Measurements from ENCODE around the gene BMF.
"Not testable (repeated sequence)": the region's sequence is repeated elsewhere in the genome, so short reads cannot be mapped to it uniquely, and the experiment has no call there.

The BMF gene

GRCh38 chr15:40079456-40079855 lies 29.2 kb downstream of the BMF start:
- no peak overlapping the region for H3K27ac ChIP-seq (ENCODE audit: low read depth, low read length)
- no peak overlapping the region for H3K9ac ChIP-seq (ENCODE audit: low read length in 5 of 5)
- no peaks in the 10 kb centered on the region for H3K36me3 ChIP-seq (ENCODE audit: control insufficient read depth in 5 of 5, insufficient read depth in 5 of 5, low read length in 5 of 5)
- H3K27me3 ChIP-seq (ENCODE audit: control insufficient read depth in 5 of 5, insufficient read depth in 4 of 5, low read length in 5 of 5), result no peaks in the 10 kb centered on the region
- peaks cover 9 to 44% (median 36%) of the 10 kb centered on the region in 5 donors for H3K4me1 ChIP-seq (ENCODE audit: control insufficient read depth in 5 of 5, insufficient read depth in 5 of 5, low read length in 5 of 5)
- no peaks in the 10 kb centered on the region for H3K9me3 ChIP-seq (ENCODE audit: control insufficient read depth in 5 of 5, low read length in 5 of 5)
- no peak overlapping the region for H3K4me3 ChIP-seq (ENCODE audit: low read depth in 1 of 5, low read length in 5 of 5)

- Histone ChIP-seq H3K27me3 (ENCODE audit: control insufficient read depth in 5 of 5, insufficient read depth in 4 of 5, low read length in 5 of 5) (no peaks in the 10 kb centered on the region), H3K9ac (ENCODE audit: low read length in 5 of 5) (no peak overlapping the region), H3K27ac (ENCODE audit: low read depth, low read length) (no peak overlapping the region), H3K4me1 (ENCODE audit: control insufficient read depth in 5 of 5, insufficient read depth in 5 of 5, low read length in 5 of 5) (peaks cover 0 to 20% (median 12%) of the 10 kb centered on the region in 5 donors), H3K9me3 (ENCODE audit: control insufficient read depth in 5 of 5, low read length in 5 of 5) (no peaks in the 10 kb centered on the region), H3K36me3 (ENCODE audit: control insufficient read depth in 5 of 5, insufficient read depth in 5 of 5, low read length in 5 of 5) (no peaks in the 10 kb centered on the region), H3K4me3 (ENCODE audit: low read depth in 1 of 5, low read length in 5 of 5) (no peak overlapping the region)
Observed at GRCh38 chr15:40075298-40076044, 33.2 kb downstream of the BMF start.

GRCh38 chr15:40074656-40075055 lies 34.0 kb downstream of the BMF start:
- not testable (repeated sequence) for H3K27ac ChIP-seq (ENCODE audit: low read depth, low read length); H3K9me3 ChIP-seq (ENCODE audit: control insufficient read depth in 5 of 5, low read length in 5 of 5); H3K36me3 ChIP-seq (ENCODE audit: control insufficient read depth in 5 of 5, insufficient read depth in 5 of 5, low read length in 5 of 5); H3K9ac ChIP-seq (ENCODE audit: low read length in 5 of 5); H3K4me3 ChIP-seq (ENCODE audit: low read depth in 1 of 5, low read length in 5 of 5); H3K27me3 ChIP-seq (ENCODE audit: control insufficient read depth in 5 of 5, insufficient read depth in 4 of 5, low read length in 5 of 5)
- H3K4me1 ChIP-seq (ENCODE audit: control insufficient read depth in 5 of 5, insufficient read depth in 5 of 5, low read length in 5 of 5), result peaks cover 0 to 20% (median 19%) of the 10 kb centered on the region in 5 donors

GRCh38 chr15:40073716-40074490 lies 34.8 kb downstream of the BMF start:
- not testable (repeated sequence) for H3K4me3 ChIP-seq (ENCODE audit: low read depth in 1 of 5, low read length in 5 of 5); H3K36me3 ChIP-seq (ENCODE audit: control insufficient read depth in 5 of 5, insufficient read depth in 5 of 5, low read length in 5 of 5); H3K9me3 ChIP-seq (ENCODE audit: control insufficient read depth in 5 of 5, low read length in 5 of 5); H3K9ac ChIP-seq (ENCODE audit: low read length in 5 of 5); H3K27me3 ChIP-seq (ENCODE audit: control insufficient read depth in 5 of 5, insufficient read depth in 4 of 5, low read length in 5 of 5); H3K27ac ChIP-seq (ENCODE audit: low read depth, low read length)
- H3K4me1 ChIP-seq (ENCODE audit: control insufficient read depth in 5 of 5, insufficient read depth in 5 of 5, low read length in 5 of 5), result peaks cover 0 to 27% (median 23%) of the 10 kb centered on the region in 5 donors

GRCh38 chr15:40072216-40072990 lies 36.3 kb downstream of the BMF start:
- Histone ChIP-seq H3K9me3 (ENCODE audit: control insufficient read depth in 5 of 5, low read length in 5 of 5) (no peaks in the 10 kb centered on the region), H3K4me1 (ENCODE audit: control insufficient read depth in 5 of 5, insufficient read depth in 5 of 5, low read length in 5 of 5) (peaks cover 0 to 34% (median 29%) of the 10 kb centered on the region in 5 donors), H3K9ac (ENCODE audit: low read length in 5 of 5) (no peak overlapping the region), H3K27me3 (ENCODE audit: control insufficient read depth in 5 of 5, insufficient read depth in 4 of 5, low read length in 5 of 5) (no peaks in the 10 kb centered on the region), H3K27ac (ENCODE audit: low read depth, low read length) (no peak overlapping the region), H3K4me3 (ENCODE audit: low read depth in 1 of 5, low read length in 5 of 5) (peak overlapping the region in 1 of 5 donors; percentile 12), H3K36me3 (ENCODE audit: control insufficient read depth in 5 of 5, insufficient read depth in 5 of 5, low read length in 5 of 5) (no peaks in the 10 kb centered on the region)

GRCh38 chr15:40070608-40071218 lies 38.0 kb downstream of the BMF start:
- H3K9ac ChIP-seq (ENCODE audit: low read length in 5 of 5), result no peak overlapping the region
- no peaks in the 10 kb centered on the region for H3K36me3 ChIP-seq (ENCODE audit: control insufficient read depth in 5 of 5, insufficient read depth in 5 of 5, low read length in 5 of 5)
- no peak overlapping the region for H3K27ac ChIP-seq (ENCODE audit: low read depth, low read length)
- no peak overlapping the region for H3K4me3 ChIP-seq (ENCODE audit: low read depth in 1 of 5, low read length in 5 of 5)
- no peaks in the 10 kb centered on the region for H3K9me3 ChIP-seq (ENCODE audit: control insufficient read depth in 5 of 5, low read length in 5 of 5)
- peaks cover 0 to 32% (median 29%) of the 10 kb centered on the region in 5 donors for H3K4me1 ChIP-seq (ENCODE audit: control insufficient read depth in 5 of 5, insufficient read depth in 5 of 5, low read length in 5 of 5)
- no peaks in the 10 kb centered on the region for H3K27me3 ChIP-seq (ENCODE audit: control insufficient read depth in 5 of 5, insufficient read depth in 4 of 5, low read length in 5 of 5)

- Histone ChIP-seq H3K9ac (ENCODE audit: low read length in 5 of 5) (no peak overlapping the region), H3K36me3 (ENCODE audit: control insufficient read depth in 5 of 5, insufficient read depth in 5 of 5, low read length in 5 of 5) (peaks cover 0 to 3% (median 0%) of the 10 kb centered on the region in 5 donors), H3K27ac (ENCODE audit: low read depth, low read length) (no peak overlapping the region), H3K9me3 (ENCODE audit: control insufficient read depth in 5 of 5, low read length in 5 of 5) (no peaks in the 10 kb centered on the region), H3K27me3 (ENCODE audit: control insufficient read depth in 5 of 5, insufficient read depth in 4 of 5, low read length in 5 of 5) (no peaks in the 10 kb centered on the region), H3K4me1 (ENCODE audit: control insufficient read depth in 5 of 5, insufficient read depth in 5 of 5, low read length in 5 of 5) (peaks cover 0 to 29% (median 23%) of the 10 kb centered on the region in 5 donors), H3K4me3 (ENCODE audit: low read depth in 1 of 5, low read length in 5 of 5) (no peak overlapping the region)
Observed at GRCh38 chr15:40070166-40070557, 38.5 kb downstream of the BMF start.

GRCh38 chr15:40069178-40070165 lies 39.2 kb downstream of the BMF start:
- Histone ChIP-seq H3K4me1 (ENCODE audit: control insufficient read depth in 5 of 5, insufficient read depth in 5 of 5, low read length in 5 of 5) (peaks cover 0 to 29% (median 22%) of the 10 kb centered on the region in 5 donors), H3K4me3 (ENCODE audit: low read depth in 1 of 5, low read length in 5 of 5) (no peak overlapping the region), H3K27ac (ENCODE audit: low read depth, low read length) (no peak overlapping the region), H3K27me3 (ENCODE audit: control insufficient read depth in 5 of 5, insufficient read depth in 4 of 5, low read length in 5 of 5) (no peaks in the 10 kb centered on the region), H3K9me3 (ENCODE audit: control insufficient read depth in 5 of 5, low read length in 5 of 5) (no peaks in the 10 kb centered on the region), H3K36me3 (ENCODE audit: control insufficient read depth in 5 of 5, insufficient read depth in 5 of 5, low read length in 5 of 5) (peaks cover 0 to 5% (median 0%) of the 10 kb centered on the region in 5 donors), H3K9ac (ENCODE audit: low read length in 5 of 5) (no peak overlapping the region)
